Keratinocyte (primary cell): Measurements from ENCODE around the gene DIP2C.

Experiments
- CTCF ChIP-seq, 3 experiments: IDR thresholded peaks in 1 of 3; conservative IDR thresholded peaks in 1 of 3; optimal IDR thresholded peaks in 1 of 3; 2 replicates in 2 of 3; 3 replicates in 1 of 3; pipeline versions ENCODE3 to v1.5.1; 2011; ENCODE audit warnings: low read length in 3 of 3, mild to moderate bottlenecking in 3 of 3, moderate library complexity in 2 of 3, control low read depth in 1 of 3, inconsistent platforms in 1 of 3; ENCODE audit not compliant: insufficient read depth in 2 of 3; ENCODE audit errors: extremely low read depth in 1 of 3
- EZH2 ChIP-seq: IDR thresholded peaks from one replicate; pipeline ENCODE4 v1.6.1; 2012; ENCODE audit warnings: inconsistent platforms, mild to moderate bottlenecking, low read length, moderate library complexity

- TF ChIP-seq CTCF (optimal IDR thresholded peaks at IDR 0.05 in 1 of 3, IDR thresholded peaks at IDR 0.05 in 1 of 3, conservative IDR thresholded peaks at IDR 0.05 in 1 of 3; ENCODE audit: extremely low read depth in 1 of 3, insufficient read depth in 2 of 3, low read length in 3 of 3) (no peak), EZH2 (no peak)
Measured at GRCh38 chr10:625333-625696, 64.2 kb downstream of the DIP2C start.
